ENCODE data around the gene PWWP2A.
A peak's percentile ranks its signal among the peaks of the same experiment; 100 is the strongest.
"Not testable (repeated sequence)": the region's sequence is repeated elsewhere in the genome, so short reads cannot be mapped to it uniquely, and the experiment has no call there.

The PWWP2A gene

GRCh38 chr5:160075073-160075472 lies 44.2 kb downstream of the PWWP2A start:
- no peak for DNase-seq

GRCh38 chr5:160071916-160072315 lies 47.3 kb downstream of the PWWP2A start:
- no peak for DNase-seq

- DNase-seq: no peak
These were observed 47.7 kb downstream of the PWWP2A start for GRCh38 chr5:160071516-160071915.

- not testable (repeated sequence) for DNase-seq
These were observed 50.1 kb downstream of the PWWP2A start for GRCh38 chr5:160069120-160069519.

GRCh38 chr5:160064995-160065614 lies 54.1 kb downstream of the PWWP2A start:
- no peak for DNase-seq

- peak; percentile 70 for DNase-seq
These were observed 54.8 kb downstream of the PWWP2A start for GRCh38 chr5:160064417-160064810.

- DNase-seq: no peak
These were observed 57.5 kb downstream of the PWWP2A start for GRCh38 chr5:160061770-160062169.

- no peak for DNase-seq
These were observed 59.2 kb downstream of the PWWP2A start for GRCh38 chr5:160060001-160060400.

GRCh38 chr5:160057256-160057655 lies 62.0 kb downstream of the PWWP2A start:
- DNase-seq: no peak

GRCh38 chr5:160054831-160055230 lies 64.4 kb downstream of the PWWP2A start:
- DNase-seq: no peak

- no peak for DNase-seq
These were observed 65.2 kb downstream of the PWWP2A start for GRCh38 chr5:160054047-160054446.

- DNase-seq: no peak
These were observed 70.2 kb downstream of the PWWP2A start for GRCh38 chr5:160049099-160049498.

GRCh38 chr5:160048131-160048530 lies 71.1 kb downstream of the PWWP2A start:
- DNase-seq: no peak

- no peak for DNase-seq
These were observed 71.8 kb downstream of the PWWP2A start for GRCh38 chr5:160047423-160047822.

GRCh38 chr5:160044967-160045366 lies 74.3 kb downstream of the PWWP2A start:
- DNase-seq: no peak

GRCh38 chr5:160044391-160044804 lies 74.9 kb downstream of the PWWP2A start:
- DNase-seq: peak; percentile 63

- DNase-seq: no peak
These were observed 76.6 kb downstream of the PWWP2A start for GRCh38 chr5:160042671-160043070.

Data from hematopoietic multipotent progenitor cell treated with erythropoietin and hydrocortisone succinate and interleukin-3 and kit ligand, for 8 days (in vitro differentiated cells).